ENCODE data around the gene TRAPPC14. TPM values are rescaled to one million over a fixed set of nuclear protein-coding genes. Genes with fewer than 3 reads are reported as not detected.

Gene TRAPPC14
- total RNA-seq, 4 donors from 2014 or later, result 57.6 to 123 (median 69.8) TPM

- TF ChIP-seq CTCF (IDR thresholded peaks at IDR 0.05), result no peak
- no peak for TF ChIP-seq POLR2A (IDR thresholded peaks at IDR 0.05)
- H3K36me3 ChIP-seq, result peaks cover 0 to 21% (median 0%) of the 10 kb centered on the region in 3 donors
- peak overlapping the region in 3 of 4 donors; percentile 80 to 95 (median 92) for H3K27ac ChIP-seq
- H3K27me3 ChIP-seq, result no peaks in the 10 kb centered on the region
- no peaks in the 10 kb centered on the region for H3K9me3 ChIP-seq
- H3K4me3 ChIP-seq, result peak overlapping the region; percentile 80 to 95 (median 84)
- H3K4me1 ChIP-seq, result peaks cover 0 to 43% (median 13%) of the 10 kb centered on the region in 4 donors
- DNase-seq, result no peak
Measured at GRCh38 chr7:100159099-100159623, 638 bp upstream of the TRAPPC14 start.

- peak in 1 of 3 donors; percentile 69 for DNase-seq
- peaks cover 0 to 33% (median 0%) of the 10 kb centered on the region in 3 donors for H3K36me3 ChIP-seq
- no peaks in the 10 kb centered on the region for H3K9me3 ChIP-seq
- peak overlapping the region; percentile 77 to 95 (median 86) for H3K27ac ChIP-seq
- TF ChIP-seq POLR2A (IDR thresholded peaks at IDR 0.05) (peak in 1 of 2 donors; percentile 16), CTCF (IDR thresholded peaks at IDR 0.05) (no peak)
- H3K4me1 ChIP-seq, result peaks cover 0 to 57% (median 11%) of the 10 kb centered on the region in 4 donors
- no peaks in the 10 kb centered on the region for H3K27me3 ChIP-seq
- peak overlapping the region; percentile 80 to 95 (median 84) for H3K4me3 ChIP-seq
Measured at GRCh38 chr7:100157334-100158228, 942 bp downstream of the TRAPPC14 start.

- peaks cover 0 to 36% (median 0%) of the 10 kb centered on the region in 3 donors for H3K36me3 ChIP-seq
- H3K4me3 ChIP-seq, result peak overlapping the region in 3 of 4 donors; percentile 83 to 95 (median 85)
- no peak for TF ChIP-seq CTCF (IDR thresholded peaks at IDR 0.05)
- no peak for DNase-seq
- no peaks in the 10 kb centered on the region for H3K9me3 ChIP-seq
- H3K27ac ChIP-seq, result peak overlapping the region in 3 of 4 donors; percentile 80 to 95 (median 92)
- no peaks in the 10 kb centered on the region for H3K27me3 ChIP-seq
- peaks cover 0 to 58% (median 11%) of the 10 kb centered on the region in 4 donors for H3K4me1 ChIP-seq
Measured at GRCh38 chr7:100157069-100157333, 1.5 kb downstream of the TRAPPC14 start.

GRCh38 chr7:100156331-100157068, 2.0 kb downstream of the TRAPPC14 start:
- Histone ChIP-seq H3K36me3 (peaks cover 0 to 41% (median 0%) of the 10 kb centered on the region in 3 donors), H3K4me1 (peaks cover 0 to 58% (median 11%) of the 10 kb centered on the region in 4 donors), H3K27ac (peak overlapping the region in 2 of 4 donors; percentile 92 to 95), H3K4me3 (peak overlapping the region in 1 of 4 donors; percentile 95), H3K27me3 (no peaks in the 10 kb centered on the region), H3K9me3 (no peaks in the 10 kb centered on the region)
- no peak for DNase-seq
- TF ChIP-seq POLR2A (IDR thresholded peaks at IDR 0.05) (no peak), CTCF (IDR thresholded peaks at IDR 0.05) (no peak)

- DNase-seq, result no peak
- peaks cover 0 to 62% (median 11%) of the 10 kb centered on the region in 4 donors for H3K4me1 ChIP-seq
- no peaks in the 10 kb centered on the region for H3K27me3 ChIP-seq
- TF ChIP-seq CTCF (IDR thresholded peaks at IDR 0.05) (no peak), POLR2A (IDR thresholded peaks at IDR 0.05) (no peak)
- H3K9me3 ChIP-seq, result no peaks in the 10 kb centered on the region
- peaks cover 0 to 41% (median 0%) of the 10 kb centered on the region in 3 donors for H3K36me3 ChIP-seq
- peak overlapping the region in 3 of 4 donors; percentile 68 to 95 (median 81) for H3K27ac ChIP-seq
- no peak overlapping the region for H3K4me3 ChIP-seq
Measured at GRCh38 chr7:100155553-100156317, 2.8 kb downstream of the TRAPPC14 start.
